ENCODE measurements around the gene C1orf167.
"Not testable (repeated sequence)": the region's sequence is repeated elsewhere in the genome, so short reads cannot be mapped to it uniquely, and the experiment has no call there.

The C1orf167 gene

GRCh38 chr1:11803924-11804665 is 42.1 kb downstream of the C1orf167 start:
- not testable (repeated sequence) for FAIRE-seq

DNA sequence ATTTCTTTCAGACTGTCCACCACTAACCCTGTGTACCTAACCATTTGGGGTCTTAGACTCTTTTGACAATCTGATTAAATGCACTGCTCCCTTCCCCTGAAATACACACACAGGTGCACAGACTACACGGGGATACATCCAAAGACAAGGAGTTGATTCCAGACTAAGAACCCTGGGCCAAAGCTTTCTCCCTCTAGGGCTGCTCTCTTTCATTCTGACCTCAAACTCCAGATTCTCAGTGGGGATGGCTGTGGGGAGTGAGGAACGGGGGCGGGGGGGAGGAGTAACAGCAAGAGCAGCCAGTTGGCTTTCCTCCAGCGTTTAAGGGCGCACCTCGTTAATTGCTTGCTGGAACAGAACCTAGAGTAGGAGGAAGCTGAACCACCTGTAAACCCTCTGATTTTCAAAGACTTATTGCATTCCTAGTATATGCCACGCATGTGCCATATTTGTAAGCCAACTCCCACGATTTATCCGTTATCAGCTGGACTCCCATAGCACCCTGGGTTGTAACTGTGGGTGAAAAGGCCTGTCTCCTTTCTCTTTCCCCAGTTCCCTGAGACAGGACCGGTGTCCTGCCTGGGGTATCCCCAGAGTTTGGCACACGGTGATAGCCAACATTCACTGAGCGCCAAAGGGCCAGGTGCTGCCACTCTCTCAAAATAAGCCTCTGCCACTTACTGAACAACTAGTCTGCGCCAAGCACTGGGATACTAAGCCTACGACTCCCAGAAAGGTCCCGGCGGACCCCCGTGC is 42.9 kb downstream of the C1orf167 start:
- no peak for FAIRE-seq

DNA sequence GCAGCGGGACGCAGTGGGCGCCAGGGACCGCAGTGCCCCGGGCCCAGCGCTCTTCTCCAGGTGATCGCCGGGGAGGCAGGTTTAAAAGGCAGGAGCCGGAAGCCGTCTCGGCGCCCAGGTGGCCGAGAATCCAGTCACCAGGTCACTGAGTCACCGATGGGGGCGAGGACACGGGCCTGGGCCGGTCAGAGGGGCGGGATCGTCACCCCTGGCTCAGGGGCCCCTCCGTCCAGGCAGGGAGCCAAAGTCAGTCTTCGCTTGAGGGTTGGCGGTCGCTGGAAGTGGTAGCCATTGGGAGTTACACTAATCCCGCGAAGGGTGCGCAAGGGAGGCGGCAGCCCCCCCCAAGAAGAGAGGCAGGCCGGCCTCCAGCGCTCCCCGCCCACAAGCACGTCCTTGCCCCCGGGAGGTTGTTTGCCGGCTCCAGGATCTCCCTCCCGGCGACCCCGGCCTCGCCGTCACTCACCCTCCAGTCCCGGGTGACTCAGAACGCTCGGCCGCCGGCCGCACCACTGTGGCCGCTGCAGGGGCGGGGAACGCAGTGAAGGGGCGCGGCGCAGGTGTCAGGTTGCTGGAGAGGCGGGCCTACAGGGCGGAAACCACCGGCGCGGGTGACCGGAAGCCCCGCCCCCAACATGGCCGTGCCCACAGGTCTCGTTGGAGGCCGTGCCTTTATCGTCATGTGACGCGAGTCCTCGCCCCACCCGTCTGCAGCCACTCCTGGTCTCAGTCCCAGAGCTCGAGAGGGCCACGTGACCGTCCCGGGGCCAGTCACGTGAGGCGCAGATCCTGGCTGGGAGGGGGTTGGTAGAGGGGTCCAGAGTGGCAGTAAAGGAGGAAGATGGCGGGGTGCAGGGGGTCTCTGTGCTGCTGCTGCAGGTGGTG is 43.7 kb downstream of the C1orf167 start, which contains the start of the genes CLCN6 and MTHFR:
Gene CLCN6 (plus strand): TSS at position 770 of the 885 bp plus-strand sequence. CDS start 72 bp downstream, at position 842.
Gene MTHFR (minus strand): TSS at position 543 of the 885 bp plus-strand sequence. CDS start 2,848 bp downstream, outside the sequence.
- FAIRE-seq: peak; percentile 96

GRCh38 chr1:11806307-11806936 is 44.4 kb downstream of the C1orf167 start:
- no peak for FAIRE-seq

DNA sequence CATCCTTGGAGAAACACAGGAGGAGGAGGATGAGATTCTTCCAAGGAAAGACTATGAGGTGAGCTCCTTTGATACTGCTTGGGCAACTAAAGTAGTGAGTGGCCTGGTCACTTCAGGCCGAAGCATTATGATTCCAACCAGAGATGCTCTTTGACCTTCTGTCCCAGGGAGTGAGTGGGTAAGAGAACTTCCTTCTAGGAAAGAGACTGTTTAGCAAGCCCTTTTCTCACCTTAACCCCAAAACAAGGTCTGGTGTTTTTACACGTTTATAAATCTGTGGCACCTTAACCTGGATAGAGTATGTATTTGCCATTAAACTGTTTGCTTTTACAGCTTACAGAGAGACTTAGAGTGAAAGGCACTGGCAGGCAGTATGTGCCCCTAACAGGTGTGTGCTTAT is 45.1 kb downstream of the C1orf167 start:
- no peak for FAIRE-seq

GRCh38 chr1:11813021-11813420 is 51.0 kb downstream of the C1orf167 start:
- FAIRE-seq: no peak

DNA sequence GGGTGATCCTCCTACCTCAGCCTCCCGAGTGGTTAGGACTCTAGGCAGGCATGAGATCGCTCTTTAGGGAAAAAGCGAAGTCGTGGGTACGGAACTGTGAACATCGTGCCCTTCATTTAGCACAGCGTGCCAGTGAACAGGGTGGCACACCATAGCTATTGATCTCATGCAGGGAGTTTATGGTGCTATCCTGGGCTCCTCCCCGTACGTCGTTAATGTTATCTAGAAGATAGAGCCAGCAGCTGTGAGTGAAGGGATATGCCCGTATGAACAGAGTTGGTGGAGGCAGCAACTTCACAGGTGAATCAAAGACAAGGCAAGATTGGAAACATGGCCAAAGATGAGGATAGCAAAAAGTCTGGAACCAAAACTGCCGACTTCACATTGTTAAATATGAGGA is 55.2 kb downstream of the C1orf167 start:
- FAIRE-seq: no peak

- FAIRE-seq: no peak
Measured at GRCh38 chr1:11822091-11822490, 60.1 kb downstream of the C1orf167 start.

DNA sequence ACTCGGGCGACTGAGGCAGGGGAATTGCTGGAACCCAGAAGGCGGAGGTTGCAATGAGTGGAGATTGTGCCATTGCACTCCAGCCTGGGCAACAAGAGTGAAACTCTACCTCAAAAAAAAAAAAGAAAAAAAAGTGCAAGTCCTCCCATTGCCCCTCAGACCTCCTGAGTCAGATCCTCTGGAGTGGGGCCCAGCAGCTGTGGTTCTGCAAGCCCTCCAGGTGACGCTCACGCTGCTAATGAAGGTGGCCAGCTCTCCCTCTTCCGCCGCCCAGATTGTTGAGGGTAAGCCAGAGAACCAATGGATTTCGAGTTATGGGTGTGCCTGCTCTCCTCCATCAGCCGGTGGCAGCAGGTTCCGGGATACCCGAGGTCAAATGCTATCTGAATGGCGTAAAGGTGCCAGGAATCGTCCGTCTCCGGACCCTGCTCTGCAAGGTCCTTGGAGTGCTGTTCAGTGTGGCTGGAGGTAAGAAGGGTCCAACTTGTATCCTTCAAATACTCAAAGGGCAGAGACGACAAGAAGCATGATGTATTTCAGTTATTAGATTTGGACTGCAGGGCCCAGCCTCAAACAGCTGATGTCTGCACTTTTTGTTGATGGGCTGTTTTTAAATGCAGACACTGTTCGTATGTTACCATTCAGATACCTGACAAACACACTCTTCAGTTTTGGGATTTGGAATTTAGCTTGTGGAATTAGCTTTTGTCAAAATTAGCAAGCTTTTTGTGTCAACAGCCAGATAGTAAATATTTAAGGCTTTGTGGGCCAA is 61.6 kb downstream of the C1orf167 start:
- no peak for FAIRE-seq

DNA sequence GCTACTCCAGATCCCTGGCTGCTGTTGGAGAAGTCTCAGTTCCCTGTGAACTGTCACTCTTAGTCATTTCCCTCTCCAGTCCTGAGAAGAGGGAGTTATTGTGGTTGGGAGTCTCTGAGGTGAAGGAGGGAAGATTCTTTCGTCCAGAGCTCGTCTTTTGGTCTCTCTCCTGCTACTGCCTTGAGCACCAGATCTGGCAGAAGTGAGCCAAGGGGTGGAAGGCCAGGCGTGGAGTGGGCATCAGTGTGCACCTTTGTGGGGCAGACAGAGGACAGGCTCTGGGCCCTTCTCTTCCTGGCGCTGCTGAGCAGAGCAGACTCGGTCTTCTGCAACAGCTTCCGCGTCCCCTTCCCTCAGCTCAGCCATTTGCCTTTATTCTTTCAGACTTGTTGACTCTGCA is 63.1 kb downstream of the C1orf167 start:
- FAIRE-seq: no peak

DNA sequence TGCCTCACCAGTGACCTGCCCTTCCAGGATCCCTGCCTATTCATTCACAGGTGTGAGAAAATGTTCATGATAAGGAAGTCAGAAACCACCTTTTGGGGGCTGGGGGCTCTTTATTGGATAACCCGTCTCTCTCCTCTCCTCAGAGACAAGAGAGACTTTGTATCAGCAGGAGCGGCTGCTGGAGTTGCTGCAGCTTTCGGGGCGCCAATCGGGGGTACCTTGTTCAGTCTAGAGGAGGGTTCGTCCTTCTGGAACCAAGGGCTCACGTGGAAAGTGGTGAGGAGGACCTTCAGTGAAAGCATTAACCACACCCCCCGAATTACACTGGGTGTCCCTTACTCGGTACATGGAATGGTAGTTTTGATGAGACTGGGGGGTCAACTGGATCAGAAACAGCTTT is 65.0 kb downstream of the C1orf167 start:
- FAIRE-seq: no peak

DNA sequence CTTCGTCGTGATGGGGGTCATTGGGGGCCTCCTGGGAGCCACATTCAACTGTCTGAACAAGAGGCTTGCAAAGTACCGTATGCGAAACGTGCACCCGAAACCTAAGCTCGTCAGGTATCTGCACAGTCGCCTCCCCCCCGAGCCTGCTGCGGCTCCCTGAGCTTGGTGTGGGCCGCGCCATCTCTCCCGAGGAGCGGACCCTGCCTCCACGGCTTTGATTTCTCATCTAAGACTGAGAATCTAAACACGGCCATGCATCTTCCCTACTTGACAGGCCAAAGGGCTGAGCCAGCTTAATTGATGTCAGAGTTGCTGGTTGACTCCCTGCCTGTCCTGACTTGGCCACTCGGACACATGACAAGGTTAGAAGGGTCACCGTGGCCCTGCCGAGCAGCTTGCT is 66.5 kb downstream of the C1orf167 start:
- no peak for FAIRE-seq

DNA sequence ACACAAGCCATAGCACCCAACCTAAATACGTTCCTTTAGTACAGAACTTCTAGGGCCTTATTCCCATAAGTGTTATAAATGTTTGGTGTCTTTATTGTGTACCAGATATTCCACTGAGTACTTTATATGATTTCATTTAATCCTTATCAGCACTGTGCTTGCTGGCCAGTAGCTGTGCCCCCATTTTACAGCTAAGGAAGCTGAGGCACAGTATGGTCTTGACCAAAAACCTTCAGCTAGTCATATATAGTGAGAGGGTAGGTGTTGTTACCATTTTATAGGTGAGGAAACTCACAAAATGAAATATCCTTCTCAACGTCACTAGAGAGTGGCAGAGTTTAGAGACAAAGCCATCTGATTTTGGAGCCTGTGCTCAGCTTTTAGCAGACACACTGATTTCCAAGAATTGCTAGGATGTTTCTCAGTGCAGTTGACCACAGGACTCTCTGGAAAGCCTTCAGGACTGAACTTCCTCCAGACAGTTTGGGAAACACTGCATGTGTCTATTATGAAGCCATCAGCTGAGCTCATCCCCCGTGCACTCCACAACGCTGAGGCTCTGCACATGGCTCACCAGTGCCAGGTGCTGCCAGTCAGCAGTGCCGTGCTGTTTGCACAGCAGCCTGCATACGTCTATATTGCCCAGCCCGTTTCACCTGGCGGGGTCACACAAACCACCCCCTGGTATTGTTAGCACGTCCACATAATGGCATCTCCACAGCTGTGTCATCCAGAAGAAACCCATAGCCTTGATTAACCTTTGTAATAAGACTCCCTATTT is 70.1 kb downstream of the C1orf167 start:
- FAIRE-seq: no peak

DNA sequence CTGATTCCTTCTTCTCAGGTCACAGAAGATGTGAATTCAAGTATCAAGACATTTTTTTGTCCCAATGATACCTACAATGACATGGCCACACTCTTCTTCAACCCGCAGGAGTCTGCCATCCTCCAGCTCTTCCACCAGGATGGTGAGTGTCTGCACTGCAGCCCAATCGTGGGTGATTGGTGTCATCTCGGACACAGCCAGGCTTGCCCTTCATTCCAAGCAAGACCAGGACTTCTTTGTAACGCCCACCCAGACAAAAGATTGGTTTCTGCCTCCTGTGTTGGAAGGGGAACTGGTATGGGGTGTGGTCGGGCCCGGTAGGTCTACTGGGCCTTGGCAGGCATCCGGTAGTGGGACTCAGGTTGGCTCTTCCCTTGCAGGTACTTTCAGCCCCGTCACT is 71.5 kb downstream of the C1orf167 start:
- FAIRE-seq: no peak

GRCh38 chr1:11833900-11834299 is 71.9 kb downstream of the C1orf167 start:
- no peak for FAIRE-seq

- no peak for FAIRE-seq
Measured at GRCh38 chr1:11835441-11836225, 73.6 kb downstream of the C1orf167 start.

DNA sequence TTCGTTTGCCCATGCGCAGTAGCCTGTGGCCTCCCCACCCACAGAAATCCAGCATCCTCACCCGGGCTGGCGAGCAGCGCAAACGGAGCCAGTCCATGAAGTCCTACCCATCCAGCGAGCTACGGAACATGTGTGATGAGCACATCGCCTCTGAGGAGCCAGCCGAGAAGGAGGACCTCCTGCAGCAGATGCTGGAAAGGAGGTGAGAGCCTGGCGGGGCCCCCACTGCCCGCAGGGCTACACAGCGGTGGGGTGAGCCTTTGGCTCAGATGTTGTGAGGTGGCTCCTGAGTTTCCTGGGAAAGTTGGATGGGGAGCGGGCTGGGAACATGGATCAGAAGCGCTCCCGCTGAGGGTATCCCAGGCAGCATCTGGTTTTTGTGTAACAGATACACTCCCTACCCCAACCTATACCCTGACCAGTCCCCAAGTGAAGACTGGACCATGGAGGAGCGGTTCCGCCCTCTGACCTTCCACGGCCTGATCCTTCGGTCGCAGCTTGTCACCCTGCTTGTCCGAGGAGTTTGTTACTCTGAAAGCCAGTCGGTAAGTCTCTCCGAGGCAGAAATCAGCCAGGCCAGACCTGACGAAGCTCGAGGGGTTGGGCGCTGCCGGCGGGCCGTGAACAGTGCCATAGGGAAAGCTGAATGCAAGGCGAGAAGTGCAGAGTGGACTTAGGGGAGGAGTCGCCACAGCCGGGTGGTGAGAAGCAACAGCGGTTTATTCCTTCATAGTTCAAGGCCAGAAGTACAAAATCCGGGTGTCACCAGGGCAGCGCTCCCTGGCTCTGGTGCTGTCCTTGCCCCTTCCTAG is 75.2 kb downstream of the C1orf167 start:
- no peak for FAIRE-seq

DNA sequence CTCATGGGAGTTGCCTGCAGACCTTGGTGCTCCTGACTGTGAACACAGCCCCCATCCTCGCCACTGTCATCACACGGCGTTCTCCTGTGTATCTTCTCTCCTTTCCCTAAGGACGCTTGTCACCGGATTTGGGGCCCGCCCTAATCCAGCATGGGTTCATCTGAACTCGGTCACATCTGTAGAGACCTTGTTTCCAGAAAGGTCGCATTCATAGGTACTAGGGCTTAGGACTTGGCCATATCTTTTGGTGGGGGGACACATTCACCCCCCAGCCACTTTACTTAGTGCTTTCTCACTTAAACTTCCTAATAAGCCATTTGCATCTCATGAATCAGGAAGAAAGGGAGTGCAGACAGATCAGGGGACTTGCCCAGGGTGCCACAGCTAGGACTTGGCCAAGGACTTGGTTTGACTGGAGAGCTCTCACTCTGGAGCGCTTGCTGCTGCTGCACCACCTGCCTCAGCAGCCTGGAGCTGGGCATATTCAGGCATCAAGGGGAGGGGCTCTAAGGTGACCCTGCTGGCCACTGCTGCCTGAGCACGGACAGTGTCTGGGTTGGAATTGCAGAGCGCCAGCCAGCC is 75.9 kb downstream of the C1orf167 start:
- no peak for FAIRE-seq

Data from A204.1 (cell line).